ENCODE measurements around the gene CHD6.

The CHD6 gene

GRCh38 chr20:41366546-41367392 is 251.4 kb downstream of the CHD6 start, which contains the start of gene EMILIN3:
EMILIN3 (minus strand) TSS chr20:41366818; CDS start chr20:41366634, 184 bp downstream.
- DNase-seq (ENCODE audit: low spot score): no peak

GRCh38 chr20:41365777-41366545 is 252.2 kb downstream of the CHD6 start:
- no peak for DNase-seq (ENCODE audit: low spot score)

DNA sequence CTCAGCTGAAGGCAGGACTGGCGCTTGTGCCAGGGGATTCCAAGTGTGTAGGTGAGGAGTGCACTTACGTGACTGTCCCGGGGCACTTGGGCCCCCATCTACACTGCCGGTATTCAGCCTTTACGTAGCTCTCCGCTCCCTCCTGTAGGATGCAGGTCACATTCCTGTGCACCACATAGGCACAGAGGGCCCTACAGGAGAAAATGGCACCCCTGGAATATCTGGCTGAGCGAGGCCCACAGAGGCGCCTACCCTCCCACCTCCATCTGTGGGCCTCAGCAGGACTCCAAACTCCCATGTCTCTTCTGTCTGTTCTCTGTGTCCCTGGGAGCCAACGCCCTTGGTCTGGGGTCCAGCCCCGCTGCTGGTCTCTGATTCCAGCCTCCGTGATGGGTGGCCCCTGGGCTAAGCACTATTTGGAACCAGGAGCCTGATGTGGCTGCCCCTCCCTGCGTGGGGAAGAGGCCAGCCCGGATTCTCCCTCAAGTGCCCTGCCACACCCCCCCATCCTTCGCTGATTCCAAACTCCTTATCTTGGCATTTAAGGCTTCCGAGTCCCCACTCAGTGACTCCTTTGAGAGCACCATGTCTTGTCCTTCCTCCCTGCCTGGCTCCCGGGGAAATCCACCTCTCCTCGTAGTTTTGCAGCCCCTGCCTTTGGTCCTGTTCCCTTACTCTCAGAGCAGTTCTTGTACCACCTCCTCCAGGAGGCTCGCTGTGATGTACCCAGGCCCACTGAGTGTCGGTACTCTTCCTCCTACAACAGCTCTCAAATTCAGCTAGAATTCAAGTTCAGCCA is 253.0 kb downstream of the CHD6 start:
- DNase-seq (ENCODE audit: low spot score): no peak

GRCh38 chr20:41364236-41364855 is 253.8 kb downstream of the CHD6 start:
- DNase-seq (ENCODE audit: low spot score): no peak

- no peak for DNase-seq (ENCODE audit: low spot score)
Measured at GRCh38 chr20:41363601-41364000, 254.6 kb downstream of the CHD6 start.

GRCh38 chr20:41362748-41363140 is 255.4 kb downstream of the CHD6 start:
- no peak for DNase-seq (ENCODE audit: low spot score)

GRCh38 chr20:41361757-41362747 is 256.1 kb downstream of the CHD6 start:
- no peak for DNase-seq (ENCODE audit: low spot score)

DNA sequence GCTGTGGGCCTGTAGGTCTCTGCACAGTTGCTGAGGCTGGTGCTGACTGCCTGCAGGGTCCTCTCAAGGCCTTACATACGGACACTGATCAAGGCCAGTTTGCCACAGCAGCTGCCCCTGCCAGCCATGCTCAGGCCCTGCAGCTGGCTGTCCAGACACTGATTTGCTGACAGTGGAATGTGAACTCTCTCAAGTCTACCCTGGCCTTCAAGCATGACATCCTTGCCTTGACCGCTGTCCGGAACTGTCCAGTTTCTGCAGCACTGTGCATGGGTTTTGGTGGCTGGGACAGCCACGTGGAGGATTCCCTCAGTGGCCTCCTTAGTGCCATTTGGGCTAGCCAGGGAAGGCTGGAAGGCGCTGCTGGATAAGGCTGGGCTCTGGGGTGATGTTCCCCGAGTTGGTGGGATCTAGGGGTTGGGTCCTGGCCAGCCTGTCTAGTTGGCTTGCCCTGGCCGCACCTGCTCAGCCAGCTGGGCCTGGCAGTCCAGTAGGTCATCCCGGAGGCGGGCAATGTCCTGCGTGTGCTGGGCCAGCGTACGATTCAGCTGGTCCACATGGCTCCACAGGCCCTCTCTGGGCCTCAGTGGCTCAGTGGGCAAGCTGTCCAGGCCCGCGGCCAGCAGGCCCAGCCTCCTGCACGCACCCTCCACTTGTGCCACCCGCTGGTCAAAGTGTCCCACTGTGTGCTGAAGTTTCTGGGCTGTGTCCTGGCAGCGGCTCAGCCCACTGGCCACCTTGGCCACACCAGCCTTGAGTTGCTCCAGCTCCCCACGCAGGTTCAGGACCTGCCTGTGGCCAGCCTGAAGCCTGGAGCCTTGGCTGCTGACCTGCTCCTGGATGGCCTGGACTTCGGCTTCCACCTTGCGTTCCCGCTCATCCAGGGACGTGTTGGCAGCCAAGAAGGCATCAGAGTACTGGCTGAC is 257.1 kb downstream of the CHD6 start:
- DNase-seq (ENCODE audit: low spot score): no peak

DNA sequence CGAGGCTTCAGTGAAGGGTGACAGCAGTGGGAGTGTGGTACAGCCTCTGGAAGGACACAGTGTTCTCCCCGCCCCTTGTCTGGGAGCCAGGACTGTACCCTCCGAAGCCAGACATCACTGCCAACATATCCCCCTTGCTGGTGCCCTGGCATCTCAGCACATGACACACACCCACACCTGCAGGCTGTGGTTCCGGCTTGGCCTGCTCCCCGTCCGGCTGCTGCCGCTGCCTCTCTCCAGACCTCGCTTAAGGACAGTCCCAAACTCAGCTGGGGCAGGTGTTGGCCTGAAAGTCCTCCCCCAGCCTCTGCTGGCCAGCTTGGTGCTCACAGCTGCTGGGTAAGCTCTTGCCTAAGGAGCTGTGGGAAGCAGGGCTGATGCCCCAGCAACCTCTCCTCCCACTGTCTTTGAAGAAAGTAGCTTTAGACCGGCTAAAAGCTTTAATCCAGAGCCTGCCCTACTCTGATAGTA is 258.6 kb downstream of the CHD6 start:
- DNase-seq (ENCODE audit: low spot score): no peak

DNA sequence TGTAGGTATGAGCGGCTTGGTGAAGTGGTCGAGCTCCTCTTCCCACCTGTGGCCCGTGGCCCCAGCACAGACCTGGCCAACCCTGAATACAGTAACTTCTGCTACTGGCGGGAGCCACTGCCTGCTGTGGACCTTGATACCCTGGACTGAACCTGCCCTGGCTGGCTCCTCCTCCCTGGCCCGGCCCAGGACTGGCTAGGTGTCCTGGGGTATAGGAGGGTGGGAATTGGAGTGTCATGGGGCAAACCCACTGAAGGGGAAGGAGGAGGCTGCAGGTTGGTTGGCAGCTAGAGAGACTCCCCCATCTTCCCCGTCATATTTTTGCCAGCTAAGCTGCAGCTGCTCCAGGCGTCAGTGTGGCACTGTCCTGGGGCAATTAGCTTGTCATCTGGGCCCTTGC is 259.5 kb downstream of the CHD6 start:
- no peak for DNase-seq (ENCODE audit: low spot score)

GRCh38 chr20:41358230-41358629 is 259.9 kb downstream of the CHD6 start:
- no peak for DNase-seq (ENCODE audit: low spot score)

DNA sequence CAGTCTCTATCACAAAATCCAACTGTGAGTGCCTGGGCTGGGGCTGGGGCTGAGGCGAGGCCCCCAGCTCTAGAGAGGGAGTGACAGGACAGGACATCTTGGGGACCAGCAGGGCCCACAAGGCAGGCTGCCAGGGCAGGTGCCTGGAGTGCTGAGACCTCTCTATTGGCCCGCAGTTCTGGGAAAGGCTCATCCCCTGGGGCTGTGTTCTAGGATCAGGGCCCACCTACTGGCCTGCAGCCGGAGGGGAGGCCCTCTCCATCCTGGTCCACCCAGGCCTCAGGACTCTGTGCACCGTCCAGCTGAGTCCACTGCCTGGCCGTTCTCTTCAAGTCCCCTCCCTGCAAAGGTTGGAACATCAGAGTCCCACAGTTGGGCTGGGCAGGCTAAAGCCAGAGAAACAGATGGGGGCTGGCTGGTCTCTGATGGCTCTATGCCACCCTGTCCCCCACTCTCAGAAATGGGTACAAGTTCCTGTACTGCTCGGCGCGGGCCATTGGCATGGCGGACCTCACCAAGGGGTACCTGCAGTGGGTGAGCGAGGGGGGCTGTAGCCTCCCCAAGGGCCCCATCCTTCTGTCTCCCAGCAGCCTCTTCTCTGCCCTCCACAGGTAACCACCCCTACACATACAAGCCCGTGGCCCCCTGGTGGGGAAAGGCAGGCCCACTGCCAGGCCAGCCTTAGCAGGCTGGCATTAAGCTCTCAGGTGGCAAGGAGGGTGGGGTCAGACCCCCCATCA is 260.6 kb downstream of the CHD6 start:
- DNase-seq (ENCODE audit: low spot score): no peak

DNA sequence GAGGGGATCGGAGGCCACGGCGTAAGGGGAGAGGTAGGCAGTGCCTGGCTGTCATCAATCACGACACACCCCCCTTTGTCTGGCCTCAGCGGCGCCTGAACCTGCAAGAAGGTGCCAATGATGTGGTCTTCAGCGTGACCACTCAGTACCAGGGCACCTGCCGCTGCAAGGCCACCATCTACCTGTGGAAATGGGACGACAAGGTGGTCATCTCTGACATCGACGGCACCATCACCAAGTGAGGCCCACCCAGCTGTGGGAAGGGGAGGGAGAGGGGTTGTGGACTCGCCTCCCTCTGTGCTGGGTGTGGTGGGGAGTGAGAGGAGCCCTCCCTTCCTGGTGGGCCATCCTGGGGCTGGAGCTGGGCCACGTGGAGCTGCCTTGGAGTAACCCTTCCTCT is 261.2 kb downstream of the CHD6 start:
- no peak for DNase-seq (ENCODE audit: low spot score)

DNA sequence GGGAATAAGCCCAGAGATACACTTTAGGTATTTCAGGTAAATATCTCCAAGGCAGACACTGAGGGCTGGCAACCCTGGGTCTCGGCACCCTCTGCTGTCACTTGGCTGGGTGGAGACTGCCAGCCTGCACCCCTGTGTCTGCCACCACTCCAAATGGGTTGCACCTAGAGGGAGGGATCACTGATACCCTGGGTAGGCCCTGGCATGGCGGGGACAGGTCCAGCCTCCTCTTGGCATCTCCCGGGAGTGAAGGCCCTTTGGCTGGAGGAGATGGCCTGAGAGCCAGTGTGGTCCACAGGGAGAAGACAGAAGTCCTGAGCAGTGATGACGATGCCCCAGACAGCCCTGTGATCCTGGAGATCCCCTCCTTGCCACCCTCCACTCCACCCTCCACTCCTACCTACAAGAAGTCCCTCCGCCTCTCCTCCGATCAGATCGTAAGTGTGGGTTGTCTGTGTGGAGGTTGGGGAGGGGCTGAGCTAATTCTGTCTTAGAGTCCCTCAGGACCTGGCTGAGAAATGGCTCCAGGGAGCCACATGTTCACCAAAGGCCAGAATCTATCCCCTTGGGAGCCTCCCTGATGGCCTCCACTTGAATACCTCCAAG is 262.5 kb downstream of the CHD6 start:
- DNase-seq (ENCODE audit: low spot score): no peak

GRCh38 chr20:41355192-41355591 is 263.0 kb downstream of the CHD6 start:
- DNase-seq (ENCODE audit: low spot score): no peak

DNA sequence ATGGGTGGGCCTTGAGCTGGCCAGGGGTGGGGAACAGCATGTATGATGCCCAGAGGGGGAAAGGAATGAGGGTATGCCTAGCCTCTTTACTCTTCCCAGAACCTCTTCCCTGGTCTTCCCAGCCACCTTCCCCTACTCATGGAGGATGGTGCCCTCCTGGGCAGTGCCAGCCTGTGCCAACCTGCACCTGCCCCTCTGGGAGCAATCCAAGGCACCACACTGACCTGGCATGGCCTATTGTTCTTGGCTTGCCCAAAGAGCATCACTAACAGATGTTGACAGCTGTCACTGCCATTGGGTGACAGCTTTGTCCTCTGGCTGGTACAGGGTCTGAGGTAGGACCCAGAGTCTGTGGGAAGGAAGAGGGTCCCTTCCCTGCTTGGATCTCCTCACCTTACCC is 264.6 kb downstream of the CHD6 start:
- DNase-seq (ENCODE audit: low spot score): no peak

DNA sequence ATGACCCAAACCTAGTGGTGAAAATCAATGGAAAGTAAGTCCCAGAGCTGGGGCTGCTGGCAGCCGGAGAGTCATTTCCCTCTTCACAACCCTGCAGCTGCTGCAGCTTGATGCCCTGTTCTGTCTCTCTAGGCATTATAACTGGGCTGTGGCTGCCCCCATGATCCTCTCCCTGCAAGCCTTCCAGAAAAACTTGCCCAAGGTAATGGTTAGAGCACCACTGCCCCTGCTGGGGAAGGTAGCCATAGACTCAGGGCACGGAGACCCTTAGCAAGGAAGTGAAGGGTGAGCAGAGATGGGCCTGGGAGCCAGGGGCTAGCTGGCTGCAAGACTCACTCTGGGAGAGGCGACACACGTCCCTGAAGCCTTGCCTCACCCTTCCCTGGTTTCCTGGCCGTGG is 265.5 kb downstream of the CHD6 start:
- DNase-seq (ENCODE audit: low spot score): no peak

DNA sequence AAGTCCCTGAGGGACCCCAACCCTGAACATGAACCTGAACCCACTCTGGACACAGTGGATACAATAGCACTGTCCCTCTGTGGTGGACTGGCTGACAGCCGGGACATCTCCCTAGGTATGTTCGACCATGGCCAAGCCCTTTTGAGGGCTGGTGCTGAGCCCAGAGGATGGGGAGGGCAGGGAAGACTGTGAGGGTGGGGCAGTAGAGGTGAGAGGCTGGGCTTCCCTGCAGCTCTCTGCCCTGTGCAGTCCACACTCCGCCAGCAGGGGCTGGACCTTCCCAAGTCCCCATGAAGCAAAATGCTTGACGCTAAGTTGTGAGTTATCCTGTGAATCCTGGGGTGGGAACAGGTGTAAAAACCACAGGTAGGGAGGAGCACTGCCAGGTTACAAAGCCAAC is 266.1 kb downstream of the CHD6 start:
- DNase-seq (ENCODE audit: low spot score): no peak
